Measurements from ENCODE around the gene PARD3B. TPM values are rescaled to one million over a fixed set of nuclear protein-coding genes. Genes with fewer than 3 reads are reported as not detected.

PARD3B gene
- total RNA-seq, 4 donors from 2014 or later, result 32.6 to 65.7 (median 38.6) TPM

GRCh38 chr2:204754898-204755297 lies 209.6 kb downstream of the PARD3B start:
- Histone ChIP-seq H3K9me3 (no peaks in the 10 kb centered on the region), H3K27ac (no peak overlapping the region), H3K4me1 (no peaks in the 10 kb centered on the region), H3K4me3 (no peak overlapping the region), H3K36me3 (no peaks in the 10 kb centered on the region), H3K27me3 (no peaks in the 10 kb centered on the region)
- 89 to 97% methylated on average over 3 of the region's 3 CpGs for WGBS, 2 donors (ENCODE audit: low coverage in 1 of 2)
- DNase-seq, result no peak
- in situ Hi-C loops (cut with MboI; ENCODE audit: low pct_ligation_motif_present in 1 of 4, low pct_unique_long_range_greater_than_20kb in 1 of 4, low sequenced_read_pairs in 3 of 4), result no loop called here
- intact Hi-C loops (cut with DNase I; ENCODE audit: low total_unique reads), result no loop called here
- TF ChIP-seq POLR2AphosphoS5 (IDR thresholded peaks at IDR 0.05) (no peak), POLR2A (IDR thresholded peaks at IDR 0.05) (no peak), EP300 (IDR thresholded peaks at IDR 0.05; ENCODE audit: low read depth) (no peak), CTCF (IDR thresholded peaks at IDR 0.05) (no peak)

- Histone ChIP-seq H3K9me3 (peaks cover 9 to 13% of the 10 kb centered on the region in 2 donors), H3K36me3 (peaks cover 0 to 1% (median 0%) of the 10 kb centered on the region in 4 donors), H3K4me3 (no peak overlapping the region), H3K27me3 (no peaks in the 10 kb centered on the region), H3K27ac (no peak overlapping the region), H3K4me1 (no peaks in the 10 kb centered on the region)
- no peak for TF ChIP-seq EP300 (IDR thresholded peaks at IDR 0.05; ENCODE audit: low read depth)
- no peak for TF ChIP-seq POLR2AphosphoS5 (IDR thresholded peaks at IDR 0.05)
- TF ChIP-seq CTCF (IDR thresholded peaks at IDR 0.05), result no peak
- no peak for TF ChIP-seq POLR2A (IDR thresholded peaks at IDR 0.05)
- intact Hi-C loops (cut with DNase I; ENCODE audit: low total_unique reads), result no loop called here
- whole genome bisulfite sequencing, 2 donors (ENCODE audit: low coverage in 1 of 2), result 89 to 96% methylated on average over 3 to 4 of the region's 4 CpGs
- no peak for DNase-seq
- in situ Hi-C loops (cut with MboI; ENCODE audit: low pct_ligation_motif_present in 1 of 4, low pct_unique_long_range_greater_than_20kb in 1 of 4, low sequenced_read_pairs in 3 of 4), result no loop called here
Measured at GRCh38 chr2:204763974-204764703, 218.9 kb downstream of the PARD3B start.

GRCh38 chr2:204770735-204771134 lies 225.5 kb downstream of the PARD3B start:
- no peaks in the 10 kb centered on the region for H3K9me3 ChIP-seq
- in situ Hi-C loops (cut with MboI; ENCODE audit: low pct_ligation_motif_present in 1 of 4, low pct_unique_long_range_greater_than_20kb in 1 of 4, low sequenced_read_pairs in 3 of 4) (no loop called here), intact Hi-C loops (cut with DNase I; ENCODE audit: low total_unique reads) (no loop called here)
- no peaks in the 10 kb centered on the region for H3K27me3 ChIP-seq
- no peaks in the 10 kb centered on the region for H3K36me3 ChIP-seq
- WGBS, 2 donors (ENCODE audit: low coverage in 1 of 2), result 68 to 70% methylated on average over 1 of the region's 1 CpG
- DNase-seq, result no peak
- no peak overlapping the region for H3K27ac ChIP-seq
- no peak overlapping the region for H3K4me3 ChIP-seq
- no peak for TF ChIP-seq EP300 (IDR thresholded peaks at IDR 0.05; ENCODE audit: low read depth)
- TF ChIP-seq CTCF (IDR thresholded peaks at IDR 0.05), result no peak
- TF ChIP-seq POLR2A (IDR thresholded peaks at IDR 0.05), result no peak
- no peak for TF ChIP-seq POLR2AphosphoS5 (IDR thresholded peaks at IDR 0.05)
- H3K4me1 ChIP-seq, result peaks cover 0 to 9% (median 0%) of the 10 kb centered on the region in 4 donors

GRCh38 chr2:204771721-204772120 lies 226.4 kb downstream of the PARD3B start:
- no peaks in the 10 kb centered on the region for H3K27me3 ChIP-seq
- no peaks in the 10 kb centered on the region for H3K36me3 ChIP-seq
- H3K9me3 ChIP-seq, result no peaks in the 10 kb centered on the region
- H3K27ac ChIP-seq, result no peak overlapping the region
- no peak overlapping the region for H3K4me3 ChIP-seq
- intact Hi-C loops (cut with DNase I; ENCODE audit: low total_unique reads) (no loop called here), in situ Hi-C loops (cut with MboI; ENCODE audit: low pct_ligation_motif_present in 1 of 4, low pct_unique_long_range_greater_than_20kb in 1 of 4, low sequenced_read_pairs in 3 of 4) (no loop called here)
- no peak for DNase-seq
- TF ChIP-seq POLR2A (IDR thresholded peaks at IDR 0.05) (no peak), CTCF (IDR thresholded peaks at IDR 0.05) (no peak), POLR2AphosphoS5 (IDR thresholded peaks at IDR 0.05) (no peak), EP300 (IDR thresholded peaks at IDR 0.05; ENCODE audit: low read depth) (no peak)
- peaks cover 0 to 19% (median 1%) of the 10 kb centered on the region in 4 donors for H3K4me1 ChIP-seq

Data from transverse colon (tissue), 4 donors.